Central memory CD4-positive, alpha-beta T cell (primary cell): Measurements from ENCODE around the gene RBM48.

Source experiments
- DNase-seq: peaks from one replicate; pipeline ENCODE4 v3.0.0; 2022

Gene RBM48

GRCh38 chr7:92546856-92547497 lies 18.4 kb downstream of the RBM48 start:
- DNase-seq: no peak

DNA sequence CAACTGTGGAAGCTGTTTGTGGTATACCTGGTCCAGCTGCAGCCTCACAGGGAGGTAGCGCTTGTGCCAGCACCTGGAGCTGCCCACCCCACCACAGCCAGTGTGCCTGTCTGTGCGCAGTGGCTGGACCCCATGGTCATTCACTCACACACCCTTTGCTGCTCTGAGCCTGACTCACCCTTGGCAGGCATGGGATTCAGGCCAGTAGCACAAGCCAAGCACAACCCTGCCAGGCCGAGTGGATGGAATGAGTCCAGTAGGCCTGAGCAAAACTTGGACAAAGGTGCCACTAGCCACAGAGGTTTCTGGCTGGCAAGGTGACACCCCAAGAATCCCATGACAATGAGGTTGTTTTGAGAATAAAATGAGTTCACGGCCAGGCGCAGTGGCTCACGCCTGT lies 19.0 kb downstream of the RBM48 start:
- no peak for DNase-seq

GRCh38 chr7:92550194-92550593 lies 21.6 kb downstream of the RBM48 start:
- DNase-seq: no peak

GRCh38 chr7:92557249-92557648 lies 28.7 kb downstream of the RBM48 start:
- DNase-seq: no peak

DNA sequence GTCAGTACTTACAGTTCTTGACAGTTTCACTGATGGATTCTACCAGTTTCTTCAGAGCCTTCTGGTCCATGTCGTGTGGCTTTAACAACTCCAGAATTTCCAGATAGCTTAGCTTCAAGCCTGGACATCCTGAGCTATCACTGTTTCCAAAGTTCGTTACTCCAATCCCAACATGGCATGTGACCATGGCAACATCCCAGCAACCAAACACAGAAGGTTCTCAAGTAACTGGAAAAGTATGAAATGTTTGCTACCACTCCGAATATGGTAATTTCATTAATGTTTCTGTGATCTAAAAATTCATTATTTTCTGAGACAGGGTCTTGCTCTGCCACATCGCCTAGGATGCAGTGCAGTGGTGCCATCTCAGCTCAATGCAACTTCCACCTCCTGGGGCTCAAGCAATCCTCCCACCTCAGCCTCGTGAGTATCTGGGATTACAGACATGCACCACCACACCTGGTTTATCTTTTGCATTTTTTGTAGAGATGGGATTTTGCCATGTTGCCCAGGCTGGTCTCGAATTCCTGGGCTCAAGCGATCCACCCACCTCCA lies 29.3 kb downstream of the RBM48 start:
- no peak for DNase-seq

DNA sequence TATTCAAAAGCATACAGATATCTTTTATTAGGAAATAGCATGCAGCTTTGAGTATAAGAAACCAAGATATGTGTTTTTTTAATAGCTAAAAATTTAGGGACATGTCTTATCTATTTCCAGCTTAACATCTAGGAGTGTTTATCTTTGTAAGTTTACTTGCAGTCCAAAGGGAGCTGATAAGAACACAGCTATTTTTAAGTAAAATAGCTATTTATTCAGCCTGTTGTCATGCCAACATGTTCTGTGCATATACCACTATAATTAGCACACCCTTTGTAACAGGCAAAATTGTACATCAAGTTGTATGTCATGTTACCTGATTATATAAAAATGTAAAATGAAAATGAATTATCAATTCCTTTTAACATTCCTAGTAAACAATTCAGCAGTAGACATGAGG lies 32.0 kb downstream of the RBM48 start:
- DNase-seq: no peak

DNA sequence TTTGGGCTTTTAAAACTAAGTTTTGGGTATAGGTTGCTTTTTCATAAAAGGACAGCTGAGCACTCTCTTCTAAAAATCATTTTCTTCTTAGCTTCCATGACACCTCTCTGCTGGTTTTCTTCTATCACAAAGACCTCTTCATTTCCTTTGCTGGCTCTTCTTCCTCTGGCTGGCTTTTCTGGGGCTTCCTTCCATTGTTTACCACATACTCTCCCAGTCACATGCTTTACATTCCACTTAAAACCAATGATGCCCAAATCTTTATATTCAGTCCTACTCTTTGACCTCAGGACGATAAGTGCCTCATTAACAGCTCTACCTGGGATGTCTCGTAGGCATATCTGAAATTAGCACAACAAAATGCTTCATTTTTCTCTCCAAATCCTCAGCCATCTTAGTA lies 34.8 kb downstream of the RBM48 start:
- DNase-seq: no peak

GRCh38 chr7:92567460-92567859 lies 38.9 kb downstream of the RBM48 start:
- DNase-seq: no peak

DNA sequence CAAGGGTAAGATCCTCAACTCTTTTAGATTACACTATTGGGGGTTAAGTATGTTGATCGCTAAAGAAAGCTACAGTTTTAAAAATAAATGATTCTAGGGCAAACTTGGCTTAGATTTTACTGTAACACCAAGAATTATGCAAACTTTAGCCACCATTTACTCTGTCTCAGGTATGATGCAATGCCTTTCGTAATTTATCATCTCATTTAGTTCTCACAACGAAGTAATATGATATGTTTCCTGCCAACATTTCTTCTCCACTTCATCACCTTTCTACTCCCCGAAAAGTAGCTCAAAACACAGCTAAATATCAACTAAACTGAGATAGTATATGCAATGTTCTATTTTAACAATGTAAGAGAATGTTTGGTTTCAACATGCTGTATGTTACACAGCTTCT lies 40.5 kb downstream of the RBM48 start:
- DNase-seq: no peak

- no peak for DNase-seq
Measured at GRCh38 chr7:92576296-92576695, 47.7 kb downstream of the RBM48 start.

GRCh38 chr7:92582948-92583347 lies 54.4 kb downstream of the RBM48 start:
- no peak for DNase-seq

- DNase-seq: peak; percentile 25
Measured at GRCh38 chr7:92584953-92585352, 56.4 kb downstream of the RBM48 start.

DNA sequence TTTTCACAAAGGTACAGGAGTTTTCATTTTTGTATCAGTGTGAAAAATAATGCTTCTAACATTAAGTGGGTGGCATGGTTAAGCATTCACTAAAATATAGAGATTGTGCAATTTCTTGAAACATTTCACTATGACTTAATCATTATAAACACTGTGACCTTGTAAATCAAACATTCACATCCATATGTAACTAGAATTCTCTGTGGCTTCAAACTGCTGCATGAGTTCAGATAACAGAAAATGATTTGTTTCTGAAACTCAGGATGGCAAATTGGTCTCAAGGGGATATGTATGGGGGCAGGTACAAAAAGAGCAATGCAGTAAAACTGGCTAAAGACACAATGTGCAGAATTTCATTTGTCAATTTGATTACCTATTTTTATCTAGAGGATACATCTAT lies 57.8 kb downstream of the RBM48 start:
- no peak for DNase-seq

DNA sequence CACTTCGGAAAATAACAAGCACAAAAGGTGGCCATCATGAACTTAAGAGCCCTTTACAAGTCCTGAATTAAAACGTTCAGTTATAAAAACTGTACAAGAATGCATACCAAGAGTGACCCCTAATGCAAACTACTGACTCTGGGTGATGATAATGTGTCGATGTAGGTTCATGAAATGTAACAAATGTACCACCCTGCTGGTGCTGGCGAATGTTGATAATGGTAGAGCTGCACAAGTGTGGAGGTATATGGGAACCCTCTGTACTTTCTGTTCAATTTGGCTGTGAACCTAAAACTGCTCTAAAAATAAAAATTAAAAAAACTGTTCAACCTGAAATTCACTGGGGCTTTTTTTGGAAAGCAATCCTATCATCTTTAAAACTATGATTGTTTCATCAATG lies 58.2 kb downstream of the RBM48 start:
- no peak for DNase-seq
